ENCODE measurements around the gene LRRTM2. TPM values are rescaled to one million over a fixed set of nuclear protein-coding genes. Genes with fewer than 3 reads are reported as not detected.

The LRRTM2 gene
- total RNA-seq, 1 experiment from 2014 or later = not detected

- Mint-ChIP-seq H3K27ac (ENCODE audit: low read depth, unreplicated experiment) (no peak overlapping the region), H3K4me1 (ENCODE audit: insufficient read depth, unreplicated experiment) (peaks cover 18% of the 10 kb centered on the region), H3K9me3 (ENCODE audit: unreplicated experiment) (no peaks in the 10 kb centered on the region), H3K4me3 (ENCODE audit: unreplicated experiment) (no peak overlapping the region), H3K36me3 (ENCODE audit: insufficient read depth, unreplicated experiment) (peaks cover 25% of the 10 kb centered on the region), H3K27me3 (ENCODE audit: insufficient read depth, unreplicated experiment) (no peaks in the 10 kb centered on the region)
- CTCF ChIA-PET = interaction anchor here (0.6 to 2.8 kb wide), 4 partner anchors 10 to 385 kb away, joined by 3 to 10 read pairs (median 4); no protein-coding TSS in a partner anchor
- POLR2A ChIA-PET = no interaction called here
- TF ChIP-seq CTCF (IDR thresholded peaks at IDR 0.05; ENCODE audit: unreplicated experiment) = no peak
- intact Hi-C loops (cut with micrococcal nuclease) = no loop called here
- no peak for DNase-seq (ENCODE audit: unreplicated experiment)
- no TSS peak for BruUV-seq (replicated peaks)
Measured at GRCh38 chr5:138876811-138877210, 1.7 kb upstream of the LRRTM2 start.

DNA sequence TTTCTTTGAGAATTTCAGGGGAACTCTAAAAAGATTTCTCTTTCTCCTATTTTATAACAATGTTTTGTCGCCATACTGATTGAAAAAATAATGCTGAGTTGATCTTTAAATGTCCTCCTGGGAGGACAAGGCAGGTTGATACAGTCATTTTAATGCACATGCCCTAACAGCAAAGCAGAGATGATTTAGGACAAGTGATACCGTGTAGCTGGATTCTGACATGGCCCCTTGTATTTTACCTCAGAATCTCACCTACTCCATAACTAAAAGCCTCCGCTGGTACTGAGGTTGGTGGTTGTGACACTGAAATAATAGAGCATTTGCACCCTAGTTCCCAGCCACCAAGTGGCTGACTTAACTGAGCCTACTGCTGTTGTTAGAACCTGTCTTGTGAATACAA lies 811 bp upstream of the LRRTM2 start:
- H3K4me3 Mint-ChIP-seq (ENCODE audit: unreplicated experiment) = no peak overlapping the region

DNA sequence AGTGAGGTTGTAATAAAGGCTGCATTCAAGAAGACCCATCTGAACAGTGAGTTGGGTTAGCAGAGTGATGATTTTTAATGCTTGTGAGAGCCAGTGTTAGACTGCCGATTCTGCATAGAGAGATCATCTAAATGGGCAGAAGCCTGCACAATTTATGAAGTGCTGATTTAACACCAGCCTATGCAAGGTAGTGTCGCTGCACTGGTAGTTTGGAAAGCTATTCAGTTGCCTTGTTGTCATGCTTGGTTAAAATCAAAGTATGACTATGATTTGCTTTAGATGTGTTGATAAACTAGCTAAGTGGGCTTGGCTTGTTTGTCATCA lies 379 bp upstream of the LRRTM2 start:
- Mint-ChIP-seq H3K36me3 (ENCODE audit: insufficient read depth, unreplicated experiment) (peaks cover 29% of the 10 kb centered on the region), H3K4me3 (ENCODE audit: unreplicated experiment) (no peak overlapping the region), H3K9me3 (ENCODE audit: unreplicated experiment) (no peaks in the 10 kb centered on the region), H3K27me3 (ENCODE audit: insufficient read depth, unreplicated experiment) (no peaks in the 10 kb centered on the region), H3K4me1 (ENCODE audit: insufficient read depth, unreplicated experiment) (peaks cover 31% of the 10 kb centered on the region), H3K27ac (ENCODE audit: low read depth, unreplicated experiment) (no peak overlapping the region)
- TF ChIP-seq CTCF (IDR thresholded peaks at IDR 0.05; ENCODE audit: unreplicated experiment) = no peak
- ChIA-PET CTCF (interaction anchor here (0.6 to 2.8 kb wide), 5 partner anchors 18 to 387 kb away, joined by 3 to 10 read pairs (median 4); no protein-coding TSS in a partner anchor), POLR2A (interaction anchor here (0.6 to 1.5 kb wide), 4 partner anchors 12 to 470 kb away, joined by 3 to 5 read pairs (median 3); no protein-coding TSS in a partner anchor)
- intact Hi-C loops (cut with micrococcal nuclease) = no loop called here
- no peak for DNase-seq (ENCODE audit: unreplicated experiment)
- no TSS peak for BruUV-seq (replicated peaks)

More for the DNA sequence above, 811 bp upstream of the LRRTM2 start:
- no peak for TF ChIP-seq CTCF (IDR thresholded peaks at IDR 0.05; ENCODE audit: unreplicated experiment)
- ChIA-PET POLR2A (interaction anchor here (0.6 to 1.5 kb wide), 3 partner anchors 11 to 470 kb away, joined by 3 to 5 read pairs (median 3); no protein-coding TSS in a partner anchor), CTCF (interaction anchor here (0.6 to 2.8 kb wide), 6 partner anchors 9 to 386 kb away, joined by 3 to 10 read pairs (median 4); no protein-coding TSS in a partner anchor)
- no peak for DNase-seq (ENCODE audit: unreplicated experiment)
- Mint-ChIP-seq H3K27me3 (ENCODE audit: insufficient read depth, unreplicated experiment) (no peaks in the 10 kb centered on the region), H3K36me3 (ENCODE audit: insufficient read depth, unreplicated experiment) (peaks cover 29% of the 10 kb centered on the region), H3K4me1 (ENCODE audit: insufficient read depth, unreplicated experiment) (peaks cover 27% of the 10 kb centered on the region), H3K27ac (ENCODE audit: low read depth, unreplicated experiment) (no peak overlapping the region), H3K9me3 (ENCODE audit: unreplicated experiment) (no peaks in the 10 kb centered on the region)
- no TSS peak for BruUV-seq (replicated peaks)
- intact Hi-C loops (cut with micrococcal nuclease) = no loop called here

- H3K4me1 Mint-ChIP-seq (ENCODE audit: insufficient read depth, unreplicated experiment) = peaks cover 44% of the 10 kb centered on the region
- no peak for TF ChIP-seq CTCF (IDR thresholded peaks at IDR 0.05; ENCODE audit: unreplicated experiment)
- peaks cover 20% of the 10 kb centered on the region for H3K36me3 Mint-ChIP-seq (ENCODE audit: insufficient read depth, unreplicated experiment)
- no peak for DNase-seq (ENCODE audit: unreplicated experiment)
- no peak overlapping the region for H3K4me3 Mint-ChIP-seq (ENCODE audit: unreplicated experiment)
- no peaks in the 10 kb centered on the region for H3K9me3 Mint-ChIP-seq (ENCODE audit: unreplicated experiment)
- intact Hi-C loops (cut with micrococcal nuclease) = no loop called here
- CTCF ChIA-PET = interaction anchor here (2.0 to 2.3 kb wide), 2 partner anchors 48 to 388 kb away, joined by 6 to 8 read pairs; no protein-coding TSS in a partner anchor
- H3K27ac Mint-ChIP-seq (ENCODE audit: low read depth, unreplicated experiment) = no peak overlapping the region
- POLR2A ChIA-PET = interaction anchor here (0.5 to 6.8 kb wide), 4 partner anchors 13 to 413 kb away, joined by 3 to 27 read pairs (median 4); no protein-coding TSS in a partner anchor
- BruUV-seq (replicated peaks) = no TSS peak
- H3K27me3 Mint-ChIP-seq (ENCODE audit: insufficient read depth, unreplicated experiment) = no peaks in the 10 kb centered on the region
Measured at GRCh38 chr5:138874241-138874640, 894 bp downstream of the LRRTM2 start.
